Amygdala (tissue), 56 donors: Measurements from ENCODE around the gene COL8A1.
"Not testable (repeated sequence)": the region's sequence is repeated elsewhere in the genome, so short reads cannot be mapped to it uniquely, and the experiment has no call there.

Experiments
- DNase-seq, 56 donors: peaks; one replicate each; lab custom pipeline; 2025; lab: John Stamatoyannopoulos, UW

COL8A1 gene

GRCh38 chr3:99638167-99638948 is at the start of gene COL8A1:
Gene COL8A1, plus strand, starts transcription at chr3:99638594. Its CDS starts 152,089 bp downstream, at chr3:99790683.
- DNase-seq, result peak in 5 of 56 donors; percentile 1 to 15 (median 4)

DNA sequence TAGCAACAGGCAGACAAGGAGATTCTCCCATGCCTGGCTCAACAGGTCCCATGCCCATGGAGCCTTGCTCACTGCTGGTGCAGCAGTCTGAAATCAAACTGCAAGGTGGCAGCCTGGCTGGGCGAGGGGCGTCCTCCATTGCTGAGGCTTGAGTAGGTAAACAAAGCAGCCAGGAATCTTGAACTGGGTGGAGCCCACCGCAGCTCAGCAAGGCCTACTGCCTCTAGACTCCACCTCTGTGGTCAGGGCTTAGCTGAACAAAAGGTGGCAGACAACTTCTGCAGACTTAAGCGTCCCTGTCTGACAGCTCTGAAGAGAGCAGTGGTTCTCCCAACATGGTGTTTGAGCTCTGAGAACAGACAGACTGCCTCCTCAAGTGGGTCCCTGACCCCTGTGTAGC is 49.2 kb upstream of the COL8A1 start:
- DNase-seq, result not testable (repeated sequence)

GRCh38 chr3:99599894-99600293 is 38.5 kb upstream of the COL8A1 start:
- DNase-seq, result no peak

DNA sequence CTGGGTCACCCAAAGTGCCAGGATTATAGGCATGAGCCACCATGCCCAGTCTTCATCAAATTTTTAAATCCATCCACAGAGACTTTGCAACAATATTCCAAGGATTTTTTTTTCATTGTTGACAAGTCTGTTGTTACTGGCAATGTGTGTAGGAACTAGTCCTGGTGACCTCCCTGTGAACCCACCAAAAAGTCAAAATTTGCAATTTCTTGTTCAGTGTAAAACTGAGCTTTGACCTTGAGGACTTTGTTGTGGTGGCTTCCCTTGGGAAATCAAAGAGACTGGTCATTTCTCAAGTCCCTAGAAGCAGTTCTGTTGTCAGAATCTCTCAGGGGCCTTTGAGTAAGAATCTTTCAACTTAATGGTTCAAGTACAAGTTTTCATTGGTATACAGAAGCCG is 36.9 kb upstream of the COL8A1 start:
- DNase-seq, result no peak

- no peak for DNase-seq
Measured at GRCh38 chr3:99602183-99602582, 36.2 kb upstream of the COL8A1 start.

- DNase-seq, result no peak
Measured at GRCh38 chr3:99607151-99607550, 31.2 kb upstream of the COL8A1 start.

DNA sequence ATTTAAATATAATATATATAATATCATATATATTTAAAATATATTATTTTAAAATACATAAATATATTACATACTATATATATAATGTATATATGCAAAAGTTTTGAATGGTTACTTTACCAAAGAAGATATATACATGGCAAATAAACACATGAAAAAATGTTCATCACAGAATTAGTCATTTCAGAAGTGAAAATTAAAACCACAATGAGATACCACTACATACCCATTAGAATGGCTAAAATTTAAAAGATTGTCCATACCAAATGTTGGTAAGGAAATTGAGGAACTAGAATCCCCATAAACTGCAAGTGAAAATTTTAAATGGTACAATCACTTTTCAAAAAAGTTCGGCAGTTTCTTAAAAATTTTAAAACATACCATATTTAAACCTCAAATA is 23.6 kb upstream of the COL8A1 start:
- DNase-seq, result no peak

- DNase-seq, result no peak
Measured at GRCh38 chr3:99620077-99620767, 18.2 kb upstream of the COL8A1 start.

DNA sequence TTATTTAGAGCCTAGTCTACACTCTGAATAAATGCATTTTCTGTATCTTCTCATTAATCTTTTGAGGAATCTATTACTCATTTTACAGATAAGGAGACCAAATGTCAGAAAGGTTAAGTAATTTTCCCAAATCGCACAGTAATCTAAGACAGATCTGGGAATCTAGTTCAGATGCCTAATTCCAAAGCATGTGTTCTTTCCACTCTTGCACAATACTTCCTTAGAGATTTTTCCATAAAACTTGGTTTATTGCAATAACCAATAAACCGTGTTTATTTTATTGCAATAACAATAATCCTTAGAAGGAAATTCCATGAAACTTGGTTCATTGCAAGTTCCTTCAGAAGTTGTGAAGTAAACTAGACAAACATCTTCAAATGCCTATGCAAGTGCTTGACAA is 17.4 kb upstream of the COL8A1 start:
- no peak for DNase-seq

GRCh38 chr3:99624496-99625236 is 13.7 kb upstream of the COL8A1 start:
- no peak for DNase-seq

GRCh38 chr3:99625237-99625622 is 13.2 kb upstream of the COL8A1 start:
- DNase-seq, result no peak

- DNase-seq, result no peak
Measured at GRCh38 chr3:99625643-99626416, 12.6 kb upstream of the COL8A1 start.

- no peak for DNase-seq
Measured at GRCh38 chr3:99626417-99626788, 12.0 kb upstream of the COL8A1 start.

DNA sequence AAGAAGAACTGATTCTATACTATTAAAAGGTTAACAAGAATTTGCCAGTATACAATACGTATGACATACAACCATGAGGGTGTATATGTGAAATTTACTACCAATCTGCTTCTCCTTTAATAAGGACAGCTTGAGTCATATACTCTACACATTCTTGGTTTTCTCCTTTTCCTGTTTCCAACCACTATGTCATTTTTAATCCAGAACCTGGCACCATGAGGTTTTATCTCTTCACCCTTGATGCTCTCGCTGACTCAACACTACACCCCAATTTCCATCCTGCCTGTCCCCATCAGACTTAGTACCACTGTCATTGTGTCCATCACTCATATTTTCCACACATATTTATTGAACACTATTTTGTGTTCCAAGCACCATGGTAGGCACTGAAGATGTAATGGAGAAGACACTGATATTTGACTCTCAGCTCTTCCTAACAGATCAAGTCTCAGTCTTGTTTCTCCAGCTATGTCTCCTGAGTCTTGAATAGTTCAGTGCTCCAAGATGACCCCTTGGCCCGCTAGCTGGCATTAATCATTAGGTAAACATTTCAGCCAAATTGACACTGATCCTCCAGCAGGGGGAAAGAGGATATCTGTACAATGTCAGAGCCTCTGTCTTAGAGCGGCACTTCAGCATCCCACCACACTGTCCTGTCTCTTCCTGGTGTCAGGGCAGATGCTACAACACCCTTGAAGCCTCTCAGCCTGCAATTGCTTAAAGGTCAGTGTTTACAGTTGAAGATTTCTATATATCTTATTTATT is 11.2 kb upstream of the COL8A1 start:
- DNase-seq, result no peak

DNA sequence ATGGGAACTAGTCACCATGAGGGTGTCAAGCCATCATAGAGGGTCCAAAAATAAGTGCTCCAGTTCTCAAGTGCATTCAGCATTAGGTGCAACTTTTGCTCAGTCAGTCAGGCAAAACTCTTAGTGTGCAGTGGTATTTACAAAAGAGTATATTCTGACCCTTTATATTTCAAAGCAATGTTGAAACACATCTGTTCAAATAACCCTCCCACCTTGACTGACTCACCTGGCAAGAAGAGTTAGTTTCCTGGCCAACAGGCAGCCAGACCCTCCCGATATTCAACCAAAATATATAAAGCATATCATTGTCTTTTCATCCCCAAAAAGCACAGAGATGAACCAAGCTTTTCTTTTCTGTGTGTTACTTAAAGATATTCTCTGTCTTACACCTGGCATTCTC is 7.6 kb upstream of the COL8A1 start:
- no peak for DNase-seq

GRCh38 chr3:99633887-99634558 is 4.4 kb upstream of the COL8A1 start:
- no peak for DNase-seq

GRCh38 chr3:99634881-99635280 is 3.5 kb upstream of the COL8A1 start:
- no peak for DNase-seq

DNA sequence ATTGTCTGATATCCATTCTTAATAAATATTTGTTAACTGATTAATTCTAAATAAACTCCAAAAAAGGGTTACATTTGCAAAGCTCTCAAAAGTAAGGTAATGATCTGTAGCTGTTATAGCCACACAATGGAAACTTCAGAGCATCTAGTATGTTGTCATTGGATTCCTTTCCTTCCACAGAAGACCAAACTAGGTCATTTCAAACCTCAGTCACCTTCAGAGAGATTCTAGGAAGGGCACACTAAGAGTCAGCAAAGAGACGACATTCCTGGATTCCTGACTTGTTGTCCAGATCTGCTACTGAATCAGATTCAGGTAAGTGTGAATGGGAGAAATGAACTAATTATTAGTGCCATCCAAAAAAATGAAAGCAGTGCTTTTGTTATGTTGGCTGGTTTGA is 3.0 kb upstream of the COL8A1 start:
- no peak for DNase-seq

GRCh38 chr3:99637016-99637367 is 1.4 kb upstream of the COL8A1 start:
- DNase-seq, result no peak
